Thoracic aorta (tissue), 2 donors: Measurements from ENCODE around the gene DAAM1. TPM values are rescaled to one million over a fixed set of nuclear protein-coding genes. Genes with fewer than 3 reads are reported as not detected.

ENCODE experiments used
- ATAC-seq: fragments of 150-250 bp; one replicate; pipeline ENCODE4 v1.8.0; 2017; ENCODE audit warnings: low read depth; ENCODE audit not compliant: insufficient number of reproducible peaks, low FRiP score
- DNase-seq: peaks from one replicate; pipeline ENCODE4 v3.0.0-alpha.2; 2020; ENCODE audit warnings: low spot score
- H3K27ac ChIP-seq, 2 donors: fragments of 200-600 bp; sonication (generic); 1 replicate in 1 of 2; 2 replicates in 1 of 2; pipeline ENCODE4 v1.5.1; 2016; ENCODE audit warnings: mild to moderate bottlenecking in 2 of 2, moderate library complexity in 2 of 2
- H3K27me3 ChIP-seq: fragments of 200-600 bp; sonication (generic); replicated peaks from 2 replicates; pipeline ENCODE4 v1.6.0; 2016; ENCODE audit warnings: mild to moderate bottlenecking; ENCODE audit not compliant: insufficient read depth
- H3K36me3 ChIP-seq: fragments of 200-600 bp; sonication (generic); one replicate; pipeline ENCODE4 v1.5.1; 2016
- H3K4me1 ChIP-seq, 2 donors: fragments of 200-600 bp; sonication (generic); 1 replicate in 1 of 2; 2 replicates in 1 of 2; pipeline versions ENCODE4 v1.5.1 to v1.6.0; 2016; ENCODE audit warnings: low read depth in 2 of 2, mild to moderate bottlenecking in 1 of 2; ENCODE audit not compliant: control insufficient read depth in 1 of 2
- H3K4me3 ChIP-seq: fragments of 200-600 bp; sonication (generic); 2 replicates; pipeline ENCODE4 v1.5.1; 2016; ENCODE audit warnings: mild to moderate bottlenecking
- H3K9me3 ChIP-seq: fragments of 200-600 bp; sonication (generic); 2 replicates; pipeline ENCODE4 v1.5.1; 2016
- CTCF ChIP-seq: fragments of 200-600 bp; sonication (generic); IDR thresholded peaks from one replicate; pipeline ENCODE4 v1.5.1; 2019; ENCODE audit warnings: antibody characterized with exemption
- total RNA-seq, 2 donors: library from RNA; depleted of rRNA; stranded (reverse); fragments of >200 nt; gene quantifications; one replicate each; pipeline versions ENCODE4 v1.1.0 to v1.2.3, GENCODE V29; 2016

Gene DAAM1
- total RNA-seq, 2 donors from 2014 or later, result 35.9 to 56.6 TPM

- no peak overlapping the region for H3K4me3 ChIP-seq
- DNase-seq (no peak), ATAC-seq (no peak)
- peaks cover 37 to 71% of the 10 kb centered on the region in 2 donors for H3K4me1 ChIP-seq
- H3K27ac ChIP-seq, result peak overlapping the region; percentile 71 to 78
- TF ChIP-seq CTCF, result no peak
- H3K9me3 ChIP-seq, result no peaks in the 10 kb centered on the region
- H3K27me3 ChIP-seq, result no peaks in the 10 kb centered on the region
- H3K36me3 ChIP-seq, result no peaks in the 10 kb centered on the region
Measured at GRCh38 chr14:59276235-59276634, 87.8 kb downstream of the DAAM1 start.

GRCh38 chr14:59277659-59278058 is 89.2 kb downstream of the DAAM1 start:
- no peaks in the 10 kb centered on the region for H3K27me3 ChIP-seq
- H3K27ac ChIP-seq, result peak overlapping the region; percentile 50 to 78
- H3K36me3 ChIP-seq, result no peaks in the 10 kb centered on the region
- H3K4me3 ChIP-seq, result no peak overlapping the region
- H3K9me3 ChIP-seq, result no peaks in the 10 kb centered on the region
- peaks cover 36 to 72% of the 10 kb centered on the region in 2 donors for H3K4me1 ChIP-seq
- ATAC-seq, result no peak
- TF ChIP-seq CTCF, result no peak
- DNase-seq, result no peak

DNA sequence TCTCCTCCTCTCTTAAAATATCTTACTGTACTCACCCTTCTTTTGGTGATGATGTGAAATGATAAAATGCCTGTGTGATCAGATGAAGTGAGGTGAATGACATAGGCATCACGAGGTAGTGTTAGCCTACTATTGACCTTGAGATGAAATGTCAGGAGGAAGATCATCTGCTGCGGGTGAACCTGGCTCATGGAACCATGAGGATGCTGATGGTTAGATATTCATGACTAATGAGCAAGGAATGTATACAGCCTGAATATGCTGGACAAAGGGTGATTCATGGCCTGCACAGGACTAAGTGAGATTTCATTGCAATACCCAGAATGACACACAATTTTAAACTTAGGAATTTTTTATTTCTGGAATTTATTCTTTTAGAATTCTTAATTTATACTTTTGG is 89.6 kb downstream of the DAAM1 start:
- peak overlapping the region; percentile 50 to 78 for H3K27ac ChIP-seq
- TF ChIP-seq CTCF, result no peak

DNA sequence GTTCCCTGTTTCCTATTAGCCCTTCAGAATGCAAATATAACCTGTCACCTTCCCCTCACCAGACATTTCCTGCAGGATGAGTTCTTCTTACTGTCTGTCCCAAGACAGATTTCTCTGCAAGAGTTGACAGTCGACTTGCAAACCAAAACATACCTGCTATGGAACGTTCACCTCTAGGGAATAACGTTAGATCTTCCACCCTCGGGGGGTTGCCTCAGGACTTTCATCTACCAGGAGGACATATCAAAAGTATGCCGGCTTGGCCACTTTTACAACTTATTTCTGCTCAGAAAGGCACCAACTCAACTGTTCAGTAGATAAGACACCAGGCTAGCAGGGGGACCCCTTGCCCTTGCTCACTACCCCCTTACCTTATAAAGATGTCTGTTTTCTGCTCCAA is 92.5 kb downstream of the DAAM1 start:
- no peaks in the 10 kb centered on the region for H3K27me3 ChIP-seq
- no peak for TF ChIP-seq CTCF
- H3K27ac ChIP-seq, result peak overlapping the region in 1 of 2 donors; percentile 10
- DNase-seq (no peak), ATAC-seq (no peak)
- H3K9me3 ChIP-seq, result no peaks in the 10 kb centered on the region
- no peaks in the 10 kb centered on the region for H3K36me3 ChIP-seq
- H3K4me3 ChIP-seq, result no peak overlapping the region
- H3K4me1 ChIP-seq, result peaks cover 25 to 54% of the 10 kb centered on the region in 2 donors

More for the DNA sequence above, 89.6 kb downstream of the DAAM1 start:
- Histone ChIP-seq H3K4me1 (peaks cover 41 to 68% of the 10 kb centered on the region in 2 donors), H3K27me3 (no peaks in the 10 kb centered on the region), H3K9me3 (no peaks in the 10 kb centered on the region), H3K36me3 (no peaks in the 10 kb centered on the region), H3K4me3 (no peak overlapping the region)
- DNase-seq (no peak), ATAC-seq (no peak)

- Histone ChIP-seq H3K4me3 (no peak overlapping the region), H3K36me3 (no peaks in the 10 kb centered on the region), H3K27me3 (no peaks in the 10 kb centered on the region), H3K27ac (peak overlapping the region in 1 of 2 donors; percentile 10), H3K4me1 (peaks cover 23 to 45% of the 10 kb centered on the region in 2 donors), H3K9me3 (no peaks in the 10 kb centered on the region)
- no peak for TF ChIP-seq CTCF
- ATAC-seq, result no peak
- no peak for DNase-seq
Measured at GRCh38 chr14:59281609-59282377, 93.3 kb downstream of the DAAM1 start.
